SK-N-MC (cell line): ENCODE results near the gene RGS5.

Experiments
- EZH2 ChIP-seq: fragments of 200-600 bp; sonication (generic); IDR thresholded peaks from one replicate; pipeline ENCODE4 v1.6.1; 2017; ENCODE audit warnings: antibody characterized with exemption
- POLR2AphosphoS5 ChIP-seq: IDR thresholded peaks from 2 replicates; pipeline ENCODE4 v1.6.1; 2012; ENCODE audit warnings: mild to moderate bottlenecking, low read depth, low read length, borderline replicate concordance

- TF ChIP-seq POLR2AphosphoS5 (no peak), EZH2 (no peak)
Observed at GRCh38 chr1:163186862-163187261, 15.9 kb downstream of the RGS5 start.
